Activated CD8-positive, alpha-beta T cell treated with anti-CD3 and anti-CD28 coated beads for 36 hours (primary cell): ENCODE measurements around the gene IGFN1. TPM values are rescaled to one million over a fixed set of nuclear protein-coding genes. Genes with fewer than 3 reads are reported as not detected.
A peak's percentile ranks its signal among the peaks of the same experiment; 100 is the strongest.

Experiments used
- ATAC-seq: fragments of 200-7000 bp; cut with Tn5 transposase; one replicate; pipeline ENCODE4 v1.10.0; 2021; ENCODE audit warnings: mild to moderate bottlenecking, moderate library complexity
- CTCF ChIA-PET: fragments of 350-600 bp; sonication (Branson Sonifier 250); formaldehyde crosslinking; loops from one replicate; lab custom pipeline; 2021; ENCODE audit warnings: antibody characterized with exemption; lab: Charles Lee
- POLR2A ChIA-PET: fragments of 350-600 bp; sonication (Branson Sonifier 250); formaldehyde crosslinking; loops from one replicate; lab custom pipeline; 2021; ENCODE audit warnings: antibody characterized with exemption; lab: Charles Lee
- DNase-seq: peaks from one replicate; pipeline ENCODE4 v3.0.0-alpha.2; 2020
- H3K27ac Mint-ChIP-seq: one replicate; pipeline ENCODE4 v1.8.0; 2021; ENCODE audit warnings: mild to moderate bottlenecking, mixed read lengths
- H3K27me3 Mint-ChIP-seq: one replicate; pipeline ENCODE4 v1.8.0; 2021; ENCODE audit warnings: mixed read lengths
- H3K36me3 Mint-ChIP-seq: one replicate; pipeline ENCODE4 v1.8.0; 2021; ENCODE audit warnings: low read depth, mixed read lengths
- H3K4me1 Mint-ChIP-seq: one replicate; pipeline ENCODE4 v1.8.0; 2021; ENCODE audit warnings: low read depth, mixed read lengths
- H3K4me3 Mint-ChIP-seq: one replicate; pipeline ENCODE4 v1.8.0; 2021; ENCODE audit warnings: mild to moderate bottlenecking, moderate library complexity, mixed read lengths
- H3K9me3 Mint-ChIP-seq: one replicate; pipeline ENCODE4 v1.8.0; 2021; ENCODE audit warnings: mixed read lengths
- intact Hi-C: fragments of 100-400 bp; cut with micrococcal nuclease; formaldehyde crosslinking; loops from one replicate; pipeline ENCODE4 v1.10.0; 2022
- total RNA-seq, 2 experiments: library from RNA; stranded (reverse); gene quantifications; one replicate each; pipeline ENCODE4 v1.2.3, GENCODE V29; 2021
- TF ChIP-seq, protein P1 (sequence below): fragments of 200-600 bp; IDR thresholded peaks from one replicate; pipeline ENCODE4 v1.8.0; 2022; ENCODE audit warnings: antibody characterized with exemption, mild to moderate bottlenecking

IGFN1 gene
- total RNA-seq, 2 experiments from 2014 or later, result not detected

DNA sequence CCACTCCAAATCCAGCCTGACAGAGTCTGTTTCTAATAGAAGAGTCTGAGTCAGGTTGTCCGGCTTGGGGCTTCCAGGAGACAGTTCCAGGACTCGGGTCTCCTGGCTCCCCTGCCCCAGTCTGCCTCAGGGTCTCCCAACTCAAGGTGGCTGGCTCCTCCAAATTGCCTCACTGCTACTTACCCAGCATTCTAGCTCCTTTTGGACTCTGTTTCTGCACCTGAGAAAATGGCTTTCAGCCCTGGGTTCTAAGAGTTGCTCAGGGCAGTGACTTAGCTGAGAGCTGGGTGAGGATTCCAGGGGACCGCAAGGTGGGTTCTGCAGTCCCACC, 5.5 kb upstream of the IGFN1 start:
- DNase-seq (no peak), ATAC-seq (no peak)
- intact Hi-C loops, result no loop called here
- Mint-ChIP-seq H3K4me3 (no peak overlapping the region), H3K36me3 (no peaks in the 10 kb centered on the region), H3K4me1 (no peaks in the 10 kb centered on the region), H3K9me3 (no peaks in the 10 kb centered on the region), H3K27ac (no peak overlapping the region), H3K27me3 (peaks cover 22% of the 10 kb centered on the region)
- ChIA-PET CTCF (no interaction called here), POLR2A (no interaction called here)
- TF ChIP-seq, protein P1, sequence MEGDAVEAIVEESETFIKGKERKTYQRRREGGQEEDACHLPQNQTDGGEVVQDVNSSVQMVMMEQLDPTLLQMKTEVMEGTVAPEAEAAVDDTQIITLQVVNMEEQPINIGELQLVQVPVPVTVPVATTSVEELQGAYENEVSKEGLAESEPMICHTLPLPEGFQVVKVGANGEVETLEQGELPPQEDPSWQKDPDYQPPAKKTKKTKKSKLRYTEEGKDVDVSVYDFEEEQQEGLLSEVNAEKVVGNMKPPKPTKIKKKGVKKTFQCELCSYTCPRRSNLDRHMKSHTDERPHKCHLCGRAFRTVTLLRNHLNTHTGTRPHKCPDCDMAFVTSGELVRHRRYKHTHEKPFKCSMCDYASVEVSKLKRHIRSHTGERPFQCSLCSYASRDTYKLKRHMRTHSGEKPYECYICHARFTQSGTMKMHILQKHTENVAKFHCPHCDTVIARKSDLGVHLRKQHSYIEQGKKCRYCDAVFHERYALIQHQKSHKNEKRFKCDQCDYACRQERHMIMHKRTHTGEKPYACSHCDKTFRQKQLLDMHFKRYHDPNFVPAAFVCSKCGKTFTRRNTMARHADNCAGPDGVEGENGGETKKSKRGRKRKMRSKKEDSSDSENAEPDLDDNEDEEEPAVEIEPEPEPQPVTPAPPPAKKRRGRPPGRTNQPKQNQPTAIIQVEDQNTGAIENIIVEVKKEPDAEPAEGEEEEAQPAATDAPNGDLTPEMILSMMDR, result no peak

DNA sequence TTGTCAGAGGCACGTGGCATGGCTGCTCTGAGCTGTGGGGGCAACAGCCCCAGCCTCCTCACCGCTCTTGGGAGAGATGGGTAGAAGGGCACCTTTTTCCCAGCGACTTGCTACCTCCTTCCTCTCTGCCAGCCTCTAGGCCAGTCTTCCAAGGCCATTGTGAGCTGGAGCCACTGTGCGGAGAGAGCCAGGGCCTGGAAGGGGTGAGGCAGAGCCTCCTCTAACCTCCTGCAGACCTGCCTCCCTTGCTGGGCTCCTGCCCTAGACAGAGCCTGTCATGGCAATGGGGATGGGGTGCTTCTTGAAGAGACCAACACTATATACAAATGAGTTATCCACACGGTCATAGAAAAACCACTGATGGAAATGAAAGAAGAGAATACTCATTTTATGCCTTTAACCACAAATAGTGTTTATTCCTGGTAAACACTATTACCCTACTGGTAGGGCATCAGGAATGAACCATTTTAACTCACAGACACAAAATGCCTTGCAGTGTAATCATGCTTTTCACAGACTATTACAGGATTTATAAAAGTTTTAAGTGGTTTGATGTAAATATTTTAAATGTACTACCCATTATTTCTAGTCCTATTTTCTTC, 5.0 kb upstream of the IGFN1 start:
- no peaks in the 10 kb centered on the region for H3K9me3 Mint-ChIP-seq
- POLR2A ChIA-PET, result no interaction called here
- TF ChIP-seq, protein P1, result no peak
- no peaks in the 10 kb centered on the region for H3K36me3 Mint-ChIP-seq
- no peak overlapping the region for H3K4me3 Mint-ChIP-seq
- peaks cover 22% of the 10 kb centered on the region for H3K27me3 Mint-ChIP-seq
- intact Hi-C loops, result no loop called here
- ATAC-seq, result peak; percentile 61
- H3K27ac Mint-ChIP-seq, result no peak overlapping the region
- CTCF ChIA-PET, result interaction anchor here (1.2 kb wide), 1 partner anchor 36 kb away, joined by 3 read pairs; no protein-coding TSS in a partner anchor
- DNase-seq, result no peak
- no peaks in the 10 kb centered on the region for H3K4me1 Mint-ChIP-seq

DNA sequence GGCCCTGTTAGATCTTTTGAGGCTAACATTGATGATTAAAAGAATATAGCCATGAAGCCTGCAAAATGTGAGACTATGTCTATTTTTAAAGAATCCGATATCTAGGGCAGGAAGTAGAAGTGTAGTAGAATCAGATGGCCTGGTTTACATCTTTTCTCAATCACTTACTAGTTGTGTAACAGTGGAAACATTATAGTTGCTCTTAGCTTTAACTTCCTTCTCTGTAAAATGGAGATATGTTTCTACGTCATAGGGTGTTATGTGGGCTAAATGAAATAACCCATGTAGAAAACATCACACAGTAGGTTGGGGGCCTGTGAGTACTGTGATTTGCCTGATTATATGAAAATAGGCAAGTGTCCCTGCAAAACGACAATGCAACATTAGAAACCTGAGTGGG, 4.4 kb upstream of the IGFN1 start:
- POLR2A ChIA-PET, result no interaction called here
- CTCF ChIA-PET, result interaction anchor here (1.2 kb wide), 1 partner anchor 37 kb away, joined by 3 read pairs; no protein-coding TSS in a partner anchor

DNA sequence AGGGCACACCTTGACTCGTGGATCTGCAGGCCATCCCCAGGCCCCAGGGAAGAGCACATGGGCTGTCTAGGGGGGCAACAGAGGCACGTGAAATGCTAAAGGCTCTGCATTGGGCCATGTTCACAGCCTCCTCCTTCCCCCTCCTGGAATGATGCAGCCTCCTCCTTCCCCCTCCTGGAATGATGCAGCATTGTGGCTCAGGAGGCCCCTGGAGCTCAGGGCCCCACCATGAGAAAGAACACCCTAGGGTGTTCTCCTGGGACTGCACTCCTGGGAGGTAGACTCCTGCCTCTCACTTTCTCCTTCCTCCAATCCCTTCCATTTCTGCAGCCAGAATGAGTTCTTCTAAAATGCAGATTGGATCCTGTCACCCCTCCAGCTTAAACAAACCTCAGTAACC, 1.5 kb upstream of the IGFN1 start:
- ATAC-seq (no peak), DNase-seq (no peak)
- Mint-ChIP-seq H3K27ac (no peak overlapping the region), H3K27me3 (peaks cover 20% of the 10 kb centered on the region), H3K36me3 (no peaks in the 10 kb centered on the region), H3K9me3 (no peaks in the 10 kb centered on the region), H3K4me3 (no peak overlapping the region), H3K4me1 (peaks cover 3% of the 10 kb centered on the region)
- intact Hi-C loops, result no loop called here
- CTCF ChIA-PET, result no interaction called here
- TF ChIP-seq, protein P1, result no peak
- POLR2A ChIA-PET, result no interaction called here

More for the DNA sequence above, 4.4 kb upstream of the IGFN1 start:
- H3K27me3 Mint-ChIP-seq, result peaks cover 22% of the 10 kb centered on the region
- DNase-seq (no peak), ATAC-seq (no peak)
- H3K4me3 Mint-ChIP-seq, result no peak overlapping the region
- intact Hi-C loops, result no loop called here
- H3K27ac Mint-ChIP-seq, result no peak overlapping the region
- TF ChIP-seq, protein P1, result no peak
- H3K36me3 Mint-ChIP-seq, result no peaks in the 10 kb centered on the region
- H3K4me1 Mint-ChIP-seq, result no peaks in the 10 kb centered on the region
- H3K9me3 Mint-ChIP-seq, result no peaks in the 10 kb centered on the region

DNA sequence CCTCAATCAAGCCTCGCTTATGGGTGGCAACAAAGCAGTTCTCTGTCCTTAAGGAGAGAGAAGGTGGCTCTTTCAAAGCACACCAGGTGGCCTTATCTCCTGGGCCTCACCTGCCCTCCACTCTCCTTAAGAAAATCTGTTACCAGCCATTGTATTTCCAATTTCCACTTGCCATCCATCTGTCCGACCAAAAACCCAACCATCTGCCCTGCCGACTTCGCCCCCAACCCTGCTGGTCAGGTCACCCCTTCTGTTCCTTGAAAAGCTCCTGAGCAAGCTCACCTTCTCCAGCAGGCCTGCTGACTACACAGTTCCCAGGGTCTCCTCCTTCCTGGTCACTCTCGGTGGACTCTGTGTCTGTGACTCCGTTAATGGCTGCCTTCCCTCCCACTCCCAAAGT, 619 bp upstream of the IGFN1 start:
- TF ChIP-seq, protein P1, result no peak
- POLR2A ChIA-PET, result interaction anchor here (1.3 kb wide), 1 partner anchor 19 kb away, joined by 3 read pairs; no protein-coding TSS in a partner anchor
- CTCF ChIA-PET, result no interaction called here
- no peak overlapping the region for H3K27ac Mint-ChIP-seq
- no peak for ATAC-seq
- no peak overlapping the region for H3K4me3 Mint-ChIP-seq
- peaks cover 13% of the 10 kb centered on the region for H3K27me3 Mint-ChIP-seq
- peaks cover 3% of the 10 kb centered on the region for H3K4me1 Mint-ChIP-seq
- intact Hi-C loops, result no loop called here
- H3K9me3 Mint-ChIP-seq, result no peaks in the 10 kb centered on the region
- no peaks in the 10 kb centered on the region for H3K36me3 Mint-ChIP-seq
- no peak for DNase-seq
